GM18520 (cell line): ENCODE data around the gene DXO.
"Not testable (repeated sequence)": the region's sequence is repeated elsewhere in the genome, so short reads cannot be mapped to it uniquely, and the experiment has no call there.

Experiments
- ATAC-seq: cut with Tn5 transposase; IDR thresholded peaks from one replicate; pipeline ENCODE4 v1.9.1; 2021; ENCODE audit not compliant: unreplicated experiment

The DXO gene

GRCh38 chr6:31980195-31980876 is 8.4 kb upstream of the DXO start:
- ATAC-seq = not testable (repeated sequence)

- no peak for ATAC-seq
Measured at GRCh38 chr6:31979238-31979898, 7.4 kb upstream of the DXO start.

GRCh38 chr6:31978831-31979230 is 6.9 kb upstream of the DXO start:
- ATAC-seq = no peak

GRCh38 chr6:31977816-31978431 is 6.0 kb upstream of the DXO start:
- ATAC-seq = no peak

- not testable (repeated sequence) for ATAC-seq
Measured at GRCh38 chr6:31976065-31976464, 4.1 kb upstream of the DXO start.

- ATAC-seq = no peak
Measured at GRCh38 chr6:31972709-31973350, 892 bp upstream of the DXO start.

- no peak for ATAC-seq
Measured at GRCh38 chr6:31971279-31971992, 502 bp downstream of the DXO start.

GRCh38 chr6:31970604-31971271 is 1.2 kb downstream of the DXO start:
- no peak for ATAC-seq

GRCh38 chr6:31969712-31970603 is 2.0 kb downstream of the DXO start:
- ATAC-seq = no peak

GRCh38 chr6:31968791-31969711 is 2.9 kb downstream of the DXO start:
- ATAC-seq = no peak

GRCh38 chr6:31968326-31968725 is 3.6 kb downstream of the DXO start:
- no peak for ATAC-seq

- no peak for ATAC-seq
Measured at GRCh38 chr6:31967926-31968320, 4.0 kb downstream of the DXO start.

- ATAC-seq = no peak
Measured at GRCh38 chr6:31966997-31967925, 4.7 kb downstream of the DXO start.

- ATAC-seq = no peak
Measured at GRCh38 chr6:31966506-31966905, 5.4 kb downstream of the DXO start.

- no peak for ATAC-seq
Measured at GRCh38 chr6:31965700-31966099, 6.2 kb downstream of the DXO start.

GRCh38 chr6:31963921-31964320 is 8.0 kb downstream of the DXO start:
- ATAC-seq = no peak

- ATAC-seq = no peak
Measured at GRCh38 chr6:31961616-31962015, 10.3 kb downstream of the DXO start.
